NCI-H524 (cell line): ENCODE data around the gene COL4A3.
A peak's percentile ranks its signal among the peaks of the same experiment; 100 is the strongest.

ENCODE experiments used
- DNase-seq, 2 experiments: peaks; one replicate each; lab custom pipeline; 2025; lab: John Stamatoyannopoulos, UW

COL4A3 gene

GRCh38 chr2:227287771-227288170, 123.3 kb downstream of the COL4A3 start:
- DNase-seq, result no peak

GRCh38 chr2:227292314-227292713, 127.9 kb downstream of the COL4A3 start:
- DNase-seq, result no peak

- no peak for DNase-seq
Measured at GRCh38 chr2:227293531-227293930, 129.1 kb downstream of the COL4A3 start.

- DNase-seq, result no peak
Measured at GRCh38 chr2:227295806-227296205, 131.4 kb downstream of the COL4A3 start.

- no peak for DNase-seq
Measured at GRCh38 chr2:227296671-227297405, 132.4 kb downstream of the COL4A3 start.

- peak in 1 of 2 experiments; percentile 24 for DNase-seq
Measured at GRCh38 chr2:227301523-227301922, 137.1 kb downstream of the COL4A3 start.

- no peak for DNase-seq
Measured at GRCh38 chr2:227308784-227309183, 144.4 kb downstream of the COL4A3 start.

GRCh38 chr2:227310756-227311110, 146.3 kb downstream of the COL4A3 start:
- DNase-seq, result no peak

- no peak for DNase-seq
Measured at GRCh38 chr2:227311861-227312506, 147.6 kb downstream of the COL4A3 start.

- DNase-seq, result no peak
Measured at GRCh38 chr2:227312579-227312978, 148.2 kb downstream of the COL4A3 start.

- no peak for DNase-seq
Measured at GRCh38 chr2:227313310-227313709, 148.9 kb downstream of the COL4A3 start.

- no peak for DNase-seq
Measured at GRCh38 chr2:227317834-227318233, 153.4 kb downstream of the COL4A3 start.

GRCh38 chr2:227320305-227321094, 156.1 kb downstream of the COL4A3 start:
- no peak for DNase-seq

GRCh38 chr2:227322530-227323205, 158.2 kb downstream of the COL4A3 start:
- no peak for DNase-seq

GRCh38 chr2:227323818-227324217, 159.4 kb downstream of the COL4A3 start:
- no peak for DNase-seq

- DNase-seq, result peak; percentile 55 to 68
Measured at GRCh38 chr2:227324642-227324994, 160.2 kb downstream of the COL4A3 start.

GRCh38 chr2:227324995-227325838, 160.8 kb downstream of the COL4A3 start, which contains the start of gene MFF:
MFF (plus strand) TSS chr2:227325251; CDS start chr2:227330666, 5,415 bp downstream.
- peak; percentile 78 to 91 for DNase-seq

- DNase-seq, result peak in 1 of 2 experiments; percentile 52
Measured at GRCh38 chr2:227325839-227326195, 161.4 kb downstream of the COL4A3 start.

GRCh38 chr2:227326783-227327182, 162.4 kb downstream of the COL4A3 start:
- DNase-seq, result no peak

GRCh38 chr2:227335713-227336112, 171.3 kb downstream of the COL4A3 start:
- DNase-seq, result no peak

GRCh38 chr2:227337442-227337841, 173.0 kb downstream of the COL4A3 start:
- no peak for DNase-seq
